Smooth muscle cell (in vitro differentiated cells): ENCODE measurements around the gene GOLGA6A. TPM values are rescaled to one million over a fixed set of nuclear protein-coding genes. Genes with fewer than 3 reads are reported as not detected.
"Not testable (repeated sequence)": the region's sequence is repeated elsewhere in the genome, so short reads cannot be mapped to it uniquely, and the experiment has no call there.

ENCODE experiments used
- DNase-seq: peaks from one replicate; lab custom pipeline; 2025; ENCODE audit not compliant: unreplicated experiment; lab: John Stamatoyannopoulos, UW
- H2AFZ ChIP-seq: fragments of 200-600 bp; sonication (generic); 2 replicates; pipeline ENCODE4 v1.6.0; 2016; ENCODE audit warnings: antibody characterized with exemption, low read depth, mild to moderate bottlenecking
- H3F3A ChIP-seq: fragments of 200-600 bp; sonication (generic); 2 replicates; pipeline ENCODE4 v1.6.0; 2017; ENCODE audit warnings: antibody characterized with exemption, low read depth
- H3K27ac ChIP-seq: fragments of 200-600 bp; sonication (generic); 2 replicates; pipeline ENCODE4 v1.5.1; 2016; ENCODE audit warnings: low read depth, mild to moderate bottlenecking
- H3K27me3 ChIP-seq: fragments of 200-600 bp; sonication (generic); 2 replicates; pipeline ENCODE4 v1.6.1; 2016; ENCODE audit warnings: low read depth, mild to moderate bottlenecking
- H3K36me3 ChIP-seq: fragments of 200-600 bp; sonication (generic); 2 replicates; pipeline ENCODE4 v1.5.1; 2016; ENCODE audit warnings: low read depth
- H3K4me1 ChIP-seq: fragments of 200-600 bp; sonication (generic); 2 replicates; pipeline ENCODE4 v1.5.1; 2016; ENCODE audit warnings: low read depth
- H3K4me2 ChIP-seq: fragments of 200-600 bp; sonication (generic); 2 replicates; pipeline ENCODE4 v1.6.0; 2016; ENCODE audit warnings: mild to moderate bottlenecking
- H3K4me3 ChIP-seq: fragments of 200-600 bp; sonication (generic); 2 replicates; pipeline ENCODE4 v1.5.1; 2016; ENCODE audit warnings: mild to moderate bottlenecking
- H3K79me2 ChIP-seq: fragments of 200-600 bp; sonication (generic); 2 replicates; pipeline ENCODE4 v1.6.0; 2016; ENCODE audit warnings: low read depth, mild to moderate bottlenecking
- H3K9ac ChIP-seq: fragments of 200-600 bp; sonication (generic); 2 replicates; pipeline ENCODE4 v1.6.0; 2016; ENCODE audit warnings: low read depth
- H3K9me3 ChIP-seq: fragments of 200-600 bp; sonication (generic); replicated peaks from 2 replicates; pipeline ENCODE4 v1.5.1; 2016; ENCODE audit warnings: low read depth
- H4K20me1 ChIP-seq: fragments of 200-600 bp; sonication (generic); 2 replicates; pipeline ENCODE4 v1.6.0; 2016; ENCODE audit warnings: low read depth
- CTCF ChIP-seq: fragments of 200-600 bp; sonication (generic); IDR thresholded peaks from 2 replicates; pipeline ENCODE4 v1.5.1; 2017; ENCODE audit warnings: borderline replicate concordance, mild to moderate bottlenecking, antibody characterized with exemption; ENCODE audit not compliant: insufficient read depth, poor library complexity, severe bottlenecking
- WGBS: methylation state at CpG from one replicate; pipeline ENCODE4 v1.1.7; 2016; ENCODE audit warnings: low lambda C conversion rate; 5-methylcytosine and 5-hydroxymethylcytosine counted together
- polyA plus RNA-seq: library from polyadenylated mRNA; unstranded; fragments of >200 nt; fragmentation: Nextera tagmentation; extraction: Ambion mirVana; gene quantifications from 2 replicates; pipeline ENCODE4 v1.2.1, GENCODE V29; 2016
- total RNA-seq: library from RNA; depleted of rRNA; stranded (reverse); fragments of >200 nt; gene quantifications from 2 replicates; pipeline ENCODE4 v1.2.3, GENCODE V29; 2014

Gene GOLGA6A
- total and polyA plus RNA-seq, 2 experiments from 2014 or later, result 0.13 TPM; not detected in 1

DNA sequence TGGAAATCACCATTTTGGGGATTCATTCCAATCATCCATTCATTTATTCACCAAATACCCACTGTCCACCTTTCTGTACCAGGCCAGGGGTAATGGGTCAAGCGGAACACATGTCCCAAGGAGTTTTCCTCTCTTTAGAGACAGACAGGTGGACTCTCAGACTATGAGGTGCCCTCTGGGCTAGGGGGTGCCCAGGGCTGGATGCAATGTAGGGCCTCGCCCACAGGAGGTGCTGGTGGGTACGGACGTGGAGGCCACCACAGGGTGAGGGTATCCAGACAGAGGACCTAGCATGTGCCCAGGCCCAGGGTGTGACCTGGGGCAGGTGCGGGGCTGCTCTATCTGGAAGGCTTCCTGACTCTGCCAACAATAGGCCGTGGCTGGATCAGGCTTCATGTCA lies 26.3 kb upstream of the GOLGA6A start:
- not testable (repeated sequence) for H2AFZ ChIP-seq, H3K27ac ChIP-seq, H3K4me2 ChIP-seq, H3F3A ChIP-seq, H3K9me3 ChIP-seq, H3K36me3 ChIP-seq, H3K9ac ChIP-seq, DNase-seq, H3K4me1 ChIP-seq, H3K4me3 ChIP-seq, H3K79me2 ChIP-seq, H3K27me3 ChIP-seq, H4K20me1 ChIP-seq
- WGBS, result 93% methylated on average over 6 of the region's 6 CpGs
- TF ChIP-seq CTCF, result peak; percentile 23

DNA sequence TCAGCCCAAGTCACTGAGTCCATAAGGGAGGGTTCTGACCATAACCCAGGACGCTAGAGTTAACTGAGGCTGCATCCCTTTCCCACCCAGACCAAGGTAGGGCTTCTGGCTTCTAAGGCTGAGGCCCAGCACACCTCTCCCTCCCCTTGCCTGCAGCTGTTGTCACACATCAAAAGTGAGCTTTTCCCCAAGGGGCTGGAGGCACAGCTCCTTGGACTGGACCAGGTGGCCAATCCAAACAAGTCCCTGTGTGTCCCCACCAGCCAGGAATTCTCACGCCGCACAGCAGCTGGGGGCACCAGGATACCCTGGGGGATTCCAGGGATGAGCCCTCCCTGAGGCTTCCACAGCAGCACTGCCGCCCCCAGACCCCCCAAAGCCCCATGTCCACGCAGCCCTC lies 25.8 kb upstream of the GOLGA6A start:
- Histone ChIP-seq H4K20me1 (no peaks in the 10 kb centered on the region), H3K4me2 (no peak overlapping the region), H3F3A (no peaks in the 10 kb centered on the region), H3K36me3 (no peaks in the 10 kb centered on the region), H3K27me3 (no peaks in the 10 kb centered on the region), H2AFZ (no peak overlapping the region), H3K4me3 (no peak overlapping the region), H3K79me2 (no peaks in the 10 kb centered on the region), H3K9me3 (no peaks in the 10 kb centered on the region), H3K27ac (no peak overlapping the region), H3K9ac (no peak overlapping the region), H3K4me1 (no peaks in the 10 kb centered on the region)
- no peak for TF ChIP-seq CTCF
- DNase-seq, result no peak
- WGBS, result 88% methylated on average over 5 of the region's 5 CpGs

GRCh38 chr15:74099963-74100733 lies 17.8 kb upstream of the GOLGA6A start:
- not testable (repeated sequence) for DNase-seq, H3F3A ChIP-seq, H3K79me2 ChIP-seq, H3K27me3 ChIP-seq, H3K36me3 ChIP-seq, H2AFZ ChIP-seq, H3K9ac ChIP-seq, H3K4me1 ChIP-seq, H3K27ac ChIP-seq, H4K20me1 ChIP-seq, H3K9me3 ChIP-seq
- 11% methylated on average over 30 of the region's 45 CpGs for WGBS
- Histone ChIP-seq H3K4me3 (peak overlapping the region; percentile 43), H3K4me2 (peak overlapping the region; percentile 77)

DNA sequence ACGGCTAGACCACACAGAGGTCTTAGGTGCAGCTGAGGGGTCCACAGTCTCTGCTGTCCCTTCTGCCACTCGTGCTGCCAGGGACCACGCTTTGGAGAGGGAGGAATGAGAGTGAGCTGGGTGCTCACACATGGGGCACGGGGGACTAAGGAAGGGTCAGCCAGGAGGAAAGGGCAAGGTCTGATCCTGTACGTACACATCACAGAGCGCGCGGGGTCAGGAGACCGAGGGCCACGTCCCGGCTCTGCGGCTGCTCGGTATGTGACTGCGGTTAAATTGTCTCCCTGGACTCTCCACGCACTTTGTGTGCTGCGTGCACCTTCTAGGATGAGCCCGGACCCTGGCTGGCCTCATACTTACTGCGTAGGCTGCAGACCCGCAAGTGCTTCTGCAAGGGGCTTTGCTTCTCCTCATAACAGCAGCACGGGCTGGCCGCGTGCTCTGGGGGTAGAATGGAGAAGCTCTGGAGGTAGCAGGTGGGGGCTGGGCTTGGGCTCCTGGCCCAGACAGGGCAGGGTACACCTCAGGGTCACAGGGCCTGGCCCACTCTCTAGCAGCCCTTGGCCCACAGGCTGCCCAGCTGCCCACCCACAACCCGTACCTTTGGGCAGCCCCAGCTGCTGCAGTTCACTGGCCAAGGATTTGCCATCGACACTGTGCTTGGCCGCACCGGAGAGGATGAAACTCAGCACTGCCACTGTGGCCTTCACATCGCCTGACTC lies 14.6 kb upstream of the GOLGA6A start:
- not testable (repeated sequence) for H3K4me1 ChIP-seq, H3F3A ChIP-seq, H3K79me2 ChIP-seq, H3K27me3 ChIP-seq, H3K9me3 ChIP-seq, H4K20me1 ChIP-seq, H3K4me2 ChIP-seq, H3K4me3 ChIP-seq, H3K27ac ChIP-seq, H2AFZ ChIP-seq, H3K9ac ChIP-seq, H3K36me3 ChIP-seq, DNase-seq
- no CpG with 5 or more reads among the region's 27 CpGs for WGBS

GRCh38 chr15:74095610-74096009 lies 13.3 kb upstream of the GOLGA6A start:
- H3K4me2 ChIP-seq, H3K36me3 ChIP-seq, H3K4me1 ChIP-seq, H3K27me3 ChIP-seq, H3F3A ChIP-seq, H3K4me3 ChIP-seq, H3K27ac ChIP-seq, H2AFZ ChIP-seq, H3K9ac ChIP-seq, H3K9me3 ChIP-seq, H4K20me1 ChIP-seq, DNase-seq, H3K79me2 ChIP-seq: not testable (repeated sequence)
- 100% methylated on average over 6 of the region's 10 CpGs for WGBS

- not testable (repeated sequence) for H3K4me3 ChIP-seq, H4K20me1 ChIP-seq, H3K27ac ChIP-seq, H3K9me3 ChIP-seq, H2AFZ ChIP-seq, H3K4me2 ChIP-seq, H3K9ac ChIP-seq, H3K4me1 ChIP-seq, H3K79me2 ChIP-seq, DNase-seq, H3K36me3 ChIP-seq, H3F3A ChIP-seq, H3K27me3 ChIP-seq
- WGBS, result no CpG with 5 or more reads among the region's 2 CpGs
Measured at GRCh38 chr15:74094567-74094966, 12.2 kb upstream of the GOLGA6A start.

DNA sequence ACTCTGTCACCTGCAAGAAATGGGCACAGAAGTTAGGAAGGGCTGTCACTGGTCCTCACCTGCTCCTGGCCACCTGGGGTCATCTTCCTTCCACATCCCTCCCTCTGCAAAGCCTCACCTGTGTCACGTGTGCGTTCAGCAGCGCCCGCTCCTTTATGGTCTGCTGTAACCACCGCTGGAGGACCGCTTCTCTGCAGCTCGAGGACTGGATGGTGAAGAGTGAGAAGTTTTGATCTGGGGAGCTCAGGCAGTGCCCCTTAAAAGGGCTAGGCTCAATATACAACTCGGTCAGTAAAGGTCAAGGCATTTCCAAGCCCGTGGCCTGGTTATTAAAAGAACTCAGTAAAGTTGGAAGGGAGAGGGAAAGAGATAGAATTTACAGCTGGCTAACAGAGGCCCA lies 6.6 kb downstream of the GOLGA6A start:
- H3K4me3 ChIP-seq, DNase-seq, H3K27ac ChIP-seq, H4K20me1 ChIP-seq, H2AFZ ChIP-seq, H3K36me3 ChIP-seq, H3K27me3 ChIP-seq, H3K4me1 ChIP-seq, H3K9ac ChIP-seq, H3F3A ChIP-seq, H3K79me2 ChIP-seq, H3K9me3 ChIP-seq, H3K4me2 ChIP-seq: not testable (repeated sequence)
- WGBS, result 90% methylated on average over 9 of the region's 9 CpGs
